ENCODE data around the gene TRIL.

DNA sequence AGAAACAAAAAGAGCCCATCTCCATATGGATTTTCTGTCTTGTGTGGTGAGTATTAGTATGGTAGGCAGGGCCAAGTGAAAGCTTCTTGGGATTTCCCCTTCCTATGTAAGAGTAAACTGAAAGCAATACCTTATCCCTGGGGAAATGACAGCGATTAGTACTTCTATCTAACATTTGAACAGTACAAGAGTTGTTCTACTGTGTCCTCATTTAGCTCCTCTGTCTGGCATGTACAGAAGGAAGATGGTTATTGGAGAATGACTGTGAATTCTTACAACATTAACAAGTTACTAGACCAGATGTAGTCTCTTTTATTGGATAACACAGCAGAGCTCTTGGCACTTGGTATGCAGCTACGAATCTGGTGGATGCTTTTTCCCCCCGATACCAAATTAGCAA lies 17.9 kb upstream of the TRIL start:
- TF ChIP-seq CTCF (IDR thresholded peaks at IDR 0.05 in 8 of 11, conservative IDR thresholded peaks at IDR 0.05 in 3 of 11), result no peak
- no peak for TF ChIP-seq POLR2A (IDR thresholded peaks at IDR 0.05)

Data from spleen (tissue), 7 donors.